ENCODE results near the gene UBE2V1. TPM values are rescaled to one million over a fixed set of nuclear protein-coding genes. Genes with fewer than 3 reads are reported as not detected.
A peak's percentile ranks its signal among the peaks of the same experiment; 100 is the strongest.

UBE2V1 gene
- total RNA-seq, 2 experiments from 2014 or later = 57.3 to 143 TPM

GRCh38 chr20:50121858-50122271 is 8.9 kb upstream of the UBE2V1 start:
- BruUV-seq (replicated peaks) = no TSS peak
- POLR2A ChIA-PET = interaction anchor here (0.6 to 1.1 kb wide), 3 partner anchors 12 to 690 kb away, joined by 3 to 4 read pairs (median 4); no protein-coding TSS in a partner anchor
- no peaks in the 10 kb centered on the region for H3K4me1 ChIP-seq (ENCODE audit: insufficient read depth, low read length, poor library complexity, severe bottlenecking)
- H3K9me3 ChIP-seq (ENCODE audit: low read length) = no peaks in the 10 kb centered on the region
- CTCF ChIA-PET (ENCODE audit: unreplicated experiment) = no interaction called here
- DNase-seq (ENCODE audit: low spot score) = peak; percentile 22
- H3K27ac ChIP-seq (ENCODE audit: low read depth, low read length, poor library complexity, severe bottlenecking) = no peak overlapping the region
- no peaks in the 10 kb centered on the region for H3K9me2 ChIP-seq (ENCODE audit: insufficient read depth, low read length)
- intact Hi-C loops (cut with micrococcal nuclease; ENCODE audit: unreplicated experiment) = loop anchor here (1.0 to 2.0 kb wide), 2 partner anchors 47 to 57 kb away; no protein-coding TSS in a partner anchor
- no peaks in the 10 kb centered on the region for H4K20me1 ChIP-seq (ENCODE audit: insufficient read depth, low read length)
- no peak overlapping the region for H2AFZ ChIP-seq (ENCODE audit: low read length)
- no peak overlapping the region for H3K4me2 ChIP-seq (ENCODE audit: low read length)
- H3K4me3 ChIP-seq (ENCODE audit: low read depth, low read length, poor library complexity, severe bottlenecking) = no peak overlapping the region
- TF ChIP-seq EZH2phosphoT487 (IDR thresholded peaks at IDR 0.05; ENCODE audit: borderline replicate concordance, low read depth, low read length) = no peak
- no peak for TF ChIP-seq CTCF (conservative IDR thresholded peaks at IDR 0.05; ENCODE audit: low read length)
- H3K79me2 ChIP-seq (ENCODE audit: insufficient read depth, low read depth, low read length) = no peaks in the 10 kb centered on the region
- H3K36me3 ChIP-seq (ENCODE audit: insufficient read depth, low read length) = peaks cover 12% of the 10 kb centered on the region; the same call in 1 of the 2 replicates

DNA sequence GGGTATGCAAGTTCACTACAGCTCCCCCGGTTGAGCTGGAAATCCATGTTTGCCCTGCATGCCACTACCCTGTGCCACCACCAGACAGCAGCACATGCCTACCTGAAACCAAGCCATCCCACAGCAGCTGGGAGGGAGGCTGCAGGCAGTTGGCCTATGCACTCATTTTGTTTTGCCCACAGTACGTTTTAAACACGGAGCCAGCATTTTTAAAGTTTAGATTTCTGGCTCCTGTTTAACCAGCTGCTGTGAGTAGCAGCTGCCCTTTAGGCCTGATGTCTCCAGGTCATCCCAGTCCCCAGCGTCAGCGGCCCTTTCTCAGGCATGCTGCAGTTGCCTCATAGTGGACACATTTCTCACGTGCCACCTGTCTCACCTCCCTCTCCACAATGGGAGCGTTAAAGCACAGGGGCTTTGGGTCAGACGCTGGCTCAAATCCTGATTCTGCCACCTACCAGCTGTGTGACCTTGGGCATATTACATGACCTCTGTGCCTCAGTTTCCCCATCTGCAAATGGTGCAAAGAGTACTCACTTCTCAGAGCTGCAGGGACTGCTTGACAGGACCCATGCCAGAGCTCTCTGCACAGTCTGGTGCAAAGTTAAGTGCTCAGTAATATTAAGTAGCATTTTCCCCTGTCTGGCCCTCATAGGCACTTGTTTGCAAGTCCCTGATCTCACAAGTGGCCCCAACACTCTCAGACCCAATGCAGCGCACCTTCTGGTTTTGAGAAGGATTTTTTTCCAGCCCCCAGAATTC is 8.2 kb upstream of the UBE2V1 start:
- Histone ChIP-seq H3K27ac (ENCODE audit: low read depth, low read length, poor library complexity, severe bottlenecking) (no peak overlapping the region), H3K4me2 (ENCODE audit: low read length) (no peak overlapping the region), H2AFZ (ENCODE audit: low read length) (no peak overlapping the region), H3K4me3 (ENCODE audit: low read depth, low read length, poor library complexity, severe bottlenecking) (no peak overlapping the region), H4K20me1 (ENCODE audit: insufficient read depth, low read length) (no peaks in the 10 kb centered on the region), H3K79me2 (ENCODE audit: insufficient read depth, low read depth, low read length) (no peaks in the 10 kb centered on the region), H3K9me2 (ENCODE audit: insufficient read depth, low read length) (no peaks in the 10 kb centered on the region), H3K4me1 (ENCODE audit: insufficient read depth, low read length, poor library complexity, severe bottlenecking) (peaks cover 5% of the 10 kb centered on the region), H3K36me3 (ENCODE audit: insufficient read depth, low read length) (peaks cover 4% of the 10 kb centered on the region; the same call in 1 of the 2 replicates), H3K9me3 (ENCODE audit: low read length) (no peaks in the 10 kb centered on the region)
- CTCF ChIA-PET (ENCODE audit: unreplicated experiment) = interaction anchor here (0.6 to 1.2 kb wide), 4 partner anchors 11 to 218 kb away, joined by 3 to 6 read pairs (median 4); partner anchors contain the start of gene PEDS1
- POLR2A ChIA-PET = interaction anchor here (1.1 kb wide), 1 partner anchor 13 kb away, joined by 4 read pairs; no protein-coding TSS in a partner anchor
- BruUV-seq (replicated peaks) = no TSS peak
- intact Hi-C loops (cut with micrococcal nuclease; ENCODE audit: unreplicated experiment) = loop anchor here (1.0 to 2.0 kb wide), 2 partner anchors 48 to 58 kb away; no protein-coding TSS in a partner anchor
- peak; percentile 54 for DNase-seq (ENCODE audit: low spot score)
- TF ChIP-seq EZH2phosphoT487 (IDR thresholded peaks at IDR 0.05; ENCODE audit: borderline replicate concordance, low read depth, low read length) = no peak
- TF ChIP-seq CTCF (conservative IDR thresholded peaks at IDR 0.05; ENCODE audit: low read length) = peak; percentile 74
